Subcutaneous adipose tissue (tissue), 4 donors: ENCODE measurements around the gene KRT78. TPM values are rescaled to one million over a fixed set of nuclear protein-coding genes. Genes with fewer than 3 reads are reported as not detected.

ENCODE experiments used
- CTCF ChIP-seq: fragments of 450-650 bp; IDR thresholded peaks from one replicate; pipeline ENCODE4 v1.5.1; 2016; ENCODE audit warnings: low read depth, mild to moderate bottlenecking, control low read depth, antibody characterized with exemption, moderate library complexity
- total RNA-seq, 4 donors: library from RNA; depleted of rRNA; stranded (reverse); fragments of >200 nt; gene quantifications; one replicate each; pipeline ENCODE4 v1.1.0, GENCODE V29; 2016

Gene KRT78
- total RNA-seq, 4 donors from 2014 or later, result not detected

DNA sequence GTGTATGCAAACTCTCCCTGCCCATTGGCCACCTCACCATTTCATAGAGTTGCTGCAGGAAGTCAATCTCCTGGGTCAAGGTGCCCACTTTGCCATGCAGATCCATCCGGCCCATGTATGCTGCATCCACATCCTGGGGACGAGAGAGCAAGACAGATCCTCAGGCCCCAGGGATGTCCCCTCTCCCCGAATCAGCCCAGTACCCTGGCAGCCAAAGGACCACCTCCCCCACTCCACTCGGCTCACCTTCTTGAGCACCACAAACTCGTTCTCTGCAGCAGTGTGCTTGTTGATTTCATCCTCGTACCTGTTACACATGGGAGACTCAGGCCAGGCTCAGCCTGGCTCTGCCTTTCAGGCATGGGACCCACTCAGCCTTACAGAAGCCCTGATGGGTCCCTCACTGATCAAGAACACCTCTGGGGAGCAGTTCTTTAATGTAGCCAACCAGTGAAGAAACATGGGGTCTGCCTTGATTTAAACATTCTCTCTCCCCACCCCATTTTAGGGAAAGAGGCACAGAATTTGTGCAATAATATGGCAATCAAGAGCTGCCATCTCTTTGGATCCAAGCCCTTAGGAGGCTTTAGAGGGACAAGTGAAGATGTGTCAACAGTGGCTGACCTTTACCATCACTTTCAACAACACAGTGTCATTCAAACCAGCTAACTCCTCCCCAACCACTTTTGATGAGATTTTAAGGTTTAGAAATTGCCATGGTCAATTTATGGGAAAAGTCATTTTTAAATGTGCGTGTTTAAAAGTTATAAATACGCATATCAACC, 18.6 kb downstream of the KRT78 start:
- no peak for TF ChIP-seq CTCF

DNA sequence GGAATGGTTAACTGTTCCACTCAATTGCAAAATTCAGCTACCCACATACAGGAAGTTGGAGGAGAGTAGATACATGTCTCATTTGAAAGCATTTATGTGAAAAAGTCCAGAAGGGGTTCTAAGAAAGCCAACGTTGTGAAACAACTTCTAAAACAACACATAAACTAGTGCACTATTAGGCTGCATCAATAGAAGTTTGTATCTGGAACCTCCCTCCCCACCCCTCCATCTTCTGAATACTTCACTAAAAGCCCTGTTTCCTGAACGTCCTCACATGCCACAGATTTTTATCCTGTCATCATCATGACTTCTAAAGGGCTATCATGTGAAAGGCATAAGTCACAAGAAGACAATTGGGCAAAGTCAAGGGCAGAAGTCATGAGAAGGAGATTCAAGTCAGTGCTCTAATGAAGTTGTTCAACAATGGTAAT, 20.2 kb downstream of the KRT78 start:
- no peak for TF ChIP-seq CTCF

- TF ChIP-seq CTCF, result no peak
Measured at GRCh38 chr12:52828156-52828555, 20.6 kb downstream of the KRT78 start.

DNA sequence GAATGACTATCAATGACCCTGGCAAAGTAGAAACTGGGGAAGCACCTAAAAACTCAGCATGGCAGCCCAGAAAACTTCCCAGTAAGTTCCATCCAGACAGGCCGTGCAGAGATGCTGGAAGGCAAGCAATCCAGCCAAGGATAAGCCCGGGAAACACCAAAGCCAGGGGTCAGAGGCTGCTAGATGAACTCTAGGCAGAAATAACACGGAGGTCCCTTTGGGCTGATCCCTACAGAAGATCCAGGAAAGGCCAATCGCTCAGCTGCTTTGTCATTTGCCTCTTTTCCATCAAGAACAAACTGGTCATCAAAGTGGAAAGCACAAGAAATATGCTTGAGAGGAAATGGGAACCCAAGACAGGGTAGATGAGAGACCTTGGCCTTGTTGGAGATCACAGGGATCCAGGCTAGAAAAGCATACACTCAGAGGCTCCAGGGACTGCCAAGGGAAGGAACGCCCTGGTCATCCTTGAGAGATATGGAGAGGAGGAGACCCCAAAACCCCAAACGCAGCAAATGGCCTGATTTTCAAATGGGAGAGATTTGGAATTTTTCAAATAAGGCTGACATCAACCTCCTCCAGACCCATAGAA, 21.2 kb downstream of the KRT78 start:
- TF ChIP-seq CTCF, result no peak

DNA sequence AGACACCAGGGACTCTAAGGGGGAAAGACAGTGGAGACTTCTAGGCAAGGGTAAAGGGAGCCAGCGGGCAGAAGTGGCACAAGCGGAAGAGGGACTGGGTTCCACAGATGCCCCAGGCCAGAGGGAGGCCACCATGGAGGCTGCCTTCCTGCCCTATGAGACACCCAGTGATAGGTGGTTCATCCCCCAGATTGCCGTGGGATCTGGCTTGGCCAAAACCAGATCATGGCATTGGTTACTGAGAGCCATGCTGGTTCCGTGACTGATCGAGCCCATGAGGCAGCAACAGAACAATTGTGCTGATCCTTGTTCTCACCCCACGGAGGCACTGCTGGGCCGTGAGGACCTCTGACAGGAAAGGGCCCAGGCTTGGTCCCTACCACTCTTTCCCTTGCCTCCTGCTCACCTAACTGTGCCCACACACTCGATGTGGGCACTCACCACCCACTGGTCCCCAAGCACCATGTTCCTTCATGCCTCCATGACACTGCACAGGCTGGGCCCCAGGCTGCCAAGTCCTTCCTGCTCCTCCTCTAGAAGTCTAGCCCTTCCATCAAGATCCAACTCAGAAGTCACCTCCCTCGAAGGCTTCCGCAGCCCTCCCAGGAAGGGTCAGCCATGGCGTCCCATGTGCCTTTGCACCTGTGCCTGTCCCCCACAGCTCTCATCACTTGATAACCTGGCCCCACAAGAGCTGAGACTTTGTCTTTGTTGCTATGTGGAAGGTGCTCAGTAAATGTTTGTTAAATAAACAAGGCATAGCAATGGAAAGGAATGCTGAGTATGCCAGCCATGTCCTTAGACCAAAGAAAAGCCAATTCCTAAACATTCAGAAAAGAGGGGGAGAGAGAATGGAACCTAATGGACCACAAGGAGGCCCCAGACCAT, 21.9 kb downstream of the KRT78 start:
- TF ChIP-seq CTCF, result no peak

GRCh38 chr12:52825961-52826360, 22.8 kb downstream of the KRT78 start:
- TF ChIP-seq CTCF, result no peak
